IMR-90 (cell line): ENCODE results near the gene BSCL2. TPM values are rescaled to one million over a fixed set of nuclear protein-coding genes. Genes with fewer than 3 reads are reported as not detected.

ENCODE experiments used
- ATAC-seq: fragments of 200-7000 bp; cut with Tn5 transposase; 2 replicates; pipeline ENCODE4 v1.9.1; 2020; ENCODE audit warnings: low read depth, mild to moderate bottlenecking, moderate library complexity
- BruUV-seq: library from RNA; stranded (reverse); fragments of 400-500 nt; replicated peaks from 2 replicates; lab custom pipeline; 2021; lab: Mats Ljungman, UMichigan
- CTCF ChIA-PET: fragments of 300-600 bp; formaldehyde crosslinking; extraction: SDS; loops from one replicate; lab custom pipeline; 2021; ENCODE audit warnings: antibody characterized with exemption; lab: Yijun Ruan, JAX
- POLR2A ChIA-PET: fragments of 300-600 bp; sonication (Branson Sonifier 250); formaldehyde crosslinking; loops from one replicate; lab custom pipeline; 2022; ENCODE audit warnings: antibody characterized with exemption; ENCODE audit not compliant: unreplicated experiment; lab: Charles Lee
- DNase-seq: peaks from one replicate; pipeline ENCODE4 v3.0.0; 2013
- H2AFZ ChIP-seq: replicated peaks from 2 replicates; pipeline ENCODE3; 2013; ENCODE audit warnings: low read length, mild to moderate bottlenecking; ENCODE audit not compliant: poor library complexity
- H2AK5ac ChIP-seq: 2 replicates; pipeline ENCODE4 v1.6.1; 2013; ENCODE audit warnings: low read depth, low read length, inconsistent platforms
- H2AK9ac ChIP-seq: replicated peaks from 2 replicates; pipeline ENCODE3; 2013; ENCODE audit warnings: mild to moderate bottlenecking, low read depth, low read length, moderate library complexity; ENCODE audit not compliant: poor library complexity
- H2BK120ac ChIP-seq: 2 replicates; pipeline ENCODE4 v1.6.1; 2013; ENCODE audit warnings: low read depth, low read length, inconsistent platforms
- H2BK15ac ChIP-seq: 3 replicates; pipeline ENCODE4 v1.6.1; 2013; ENCODE audit warnings: low read depth, low read length, inconsistent platforms
- H2BK20ac ChIP-seq: 2 replicates; pipeline ENCODE4 v1.6.1; 2013; ENCODE audit warnings: low read depth, mild to moderate bottlenecking, inconsistent platforms, low read length, moderate library complexity
- H2BK5ac ChIP-seq: 2 replicates; pipeline ENCODE4 v1.6.1; 2013; ENCODE audit warnings: mild to moderate bottlenecking, low read depth, low read length, inconsistent platforms; ENCODE audit not compliant: poor library complexity, severe bottlenecking
- H3K14ac ChIP-seq: replicated peaks from 2 replicates; pipeline ENCODE4 v1.6.1; 2013; ENCODE audit warnings: low read depth, low read length, inconsistent platforms
- H3K18ac ChIP-seq: 2 replicates; pipeline ENCODE4 v1.6.1; 2013; ENCODE audit warnings: low read depth, low read length, control low read depth
- H3K23ac ChIP-seq: 2 replicates; pipeline ENCODE4 v1.6.1; 2013; ENCODE audit warnings: low read depth, low read length, inconsistent platforms
- H3K27ac ChIP-seq: 2 replicates; pipeline ENCODE4 v1.5.1; 2013; ENCODE audit warnings: mild to moderate bottlenecking, control low read depth, low read length; ENCODE audit not compliant: insufficient read depth
- H3K27me3 ChIP-seq: 2 replicates; pipeline ENCODE4 v1.6.1; 2013; ENCODE audit warnings: low read length; ENCODE audit not compliant: control insufficient read depth, insufficient read depth
- H3K36me3 ChIP-seq: 2 replicates; pipeline ENCODE4 v1.6.1; 2013; ENCODE audit warnings: low read length, mixed read lengths; ENCODE audit not compliant: control insufficient read depth, insufficient read depth
- H3K4ac ChIP-seq: 2 replicates; pipeline ENCODE4 v1.6.1; 2013; ENCODE audit warnings: low read depth, low read length, inconsistent platforms
- H3K4me1 ChIP-seq: 2 replicates; pipeline ENCODE4 v1.6.1; 2013; ENCODE audit warnings: low read length, mixed read lengths; ENCODE audit not compliant: control insufficient read depth, insufficient read depth
- H3K4me2 ChIP-seq: 2 replicates; pipeline ENCODE4 v1.6.1; 2013; ENCODE audit warnings: low read depth, mild to moderate bottlenecking, control low read depth, low read length, moderate library complexity
- H3K4me3 ChIP-seq: 2 replicates; pipeline ENCODE4 v1.5.1; 2013; ENCODE audit warnings: low read depth, mild to moderate bottlenecking, control low read depth, low read length, moderate library complexity; ENCODE audit not compliant: insufficient read depth
- H3K56ac ChIP-seq: 2 replicates; pipeline ENCODE4 v1.6.1; 2013; ENCODE audit warnings: low read length, inconsistent platforms; ENCODE audit not compliant: insufficient read depth; ENCODE audit errors: extremely low read depth
- H3K79me1 ChIP-seq, 2 experiments: 2 replicates each; pipeline ENCODE4 v1.6.1; 2013; ENCODE audit warnings: low read length in 2 of 2, inconsistent platforms in 1 of 2, low read depth in 1 of 2
- H3K9ac ChIP-seq: 2 replicates; pipeline ENCODE4 v1.6.1; 2013; ENCODE audit warnings: low read depth, low read length, control low read depth
- H3K9me1 ChIP-seq: 2 replicates; pipeline ENCODE4 v1.6.1; 2013; ENCODE audit warnings: low read length, inconsistent platforms; ENCODE audit not compliant: insufficient read depth
- H3K9me3 ChIP-seq: 2 replicates; pipeline ENCODE4 v1.6.1; 2013; ENCODE audit warnings: low read length; ENCODE audit not compliant: control insufficient read depth, insufficient read depth
- H4K20me1 ChIP-seq: 2 replicates; pipeline ENCODE4 v1.6.1; 2013; ENCODE audit warnings: low read length, inconsistent platforms; ENCODE audit not compliant: insufficient read depth
- H4K5ac ChIP-seq: 2 replicates; pipeline ENCODE4 v1.6.1; 2013; ENCODE audit warnings: mild to moderate bottlenecking, low read depth, low read length, control low read depth
- H4K8ac ChIP-seq, 2 experiments: 2 replicates each; pipeline ENCODE4 v1.6.1; 2013; ENCODE audit warnings: low read depth in 2 of 2, low read length in 2 of 2, control low read depth in 1 of 2, inconsistent platforms in 1 of 2
- H4K91ac ChIP-seq: 2 replicates; pipeline ENCODE4 v1.6.1; 2013; ENCODE audit warnings: low read depth, low read length, inconsistent platforms; ENCODE audit not compliant: insufficient read depth
- BHLHE40 ChIP-seq: fragments of 150-350 bp; IDR thresholded peaks from 2 replicates; pipeline ENCODE4 v1.6.1; 2016; ENCODE audit warnings: mild to moderate bottlenecking, low read depth, low read length
- CEBPB ChIP-seq: IDR thresholded peaks from 2 replicates; pipeline ENCODE4 v1.6.1; 2012; ENCODE audit warnings: low read depth, low read length, improper control_type of control experiment
- CHD1 ChIP-seq: IDR thresholded peaks from 2 replicates; pipeline ENCODE4 v1.6.1; 2012; ENCODE audit warnings: low read depth, low read length, improper control_type of control experiment
- ELK1 ChIP-seq: fragments of 150-350 bp; IDR thresholded peaks from 2 replicates; pipeline ENCODE4 v1.6.1; 2016; ENCODE audit warnings: low read depth, mild to moderate bottlenecking, low read length, moderate library complexity, borderline replicate concordance
- FOS ChIP-seq: fragments of 150-350 bp; IDR thresholded peaks from 2 replicates; pipeline ENCODE4 v1.6.1; 2016; ENCODE audit warnings: low read depth, low read length
- MAFK ChIP-seq: IDR thresholded peaks from 2 replicates; pipeline ENCODE4 v1.6.1; 2012; ENCODE audit warnings: low read depth, low read length, improper control_type of control experiment
- MAZ ChIP-seq: IDR thresholded peaks from 2 replicates; pipeline ENCODE4 v1.6.1; 2012; ENCODE audit warnings: low read depth, mild to moderate bottlenecking, low read length, improper control_type of control experiment, moderate library complexity, borderline replicate concordance
- MXI1 ChIP-seq: IDR thresholded peaks from 2 replicates; pipeline ENCODE4 v1.6.1; 2012; ENCODE audit warnings: low read depth, mild to moderate bottlenecking, low read length, moderate library complexity, borderline replicate concordance
- NFE2L2 ChIP-seq: fragments of 150-350 bp; IDR thresholded peaks from 2 replicates; pipeline ENCODE4 v1.6.1; 2016; ENCODE audit warnings: low read depth, mild to moderate bottlenecking, low read length
- POLR2A ChIP-seq: IDR thresholded peaks from 2 replicates; pipeline ENCODE4 v1.6.1; 2012; ENCODE audit warnings: mild to moderate bottlenecking, low read depth, low read length
- RAD21 ChIP-seq: IDR thresholded peaks from 2 replicates; pipeline ENCODE4 v1.6.1; 2012; ENCODE audit warnings: low read length, improper control_type of control experiment
- RFX5 ChIP-seq: IDR thresholded peaks from 2 replicates; pipeline ENCODE4 v1.8.0; 2012; ENCODE audit warnings: low read depth, mild to moderate bottlenecking, low read length, moderate library complexity
- SMC3 ChIP-seq: fragments of 150-350 bp; IDR thresholded peaks from 2 replicates; pipeline ENCODE4 v1.6.1; 2016; ENCODE audit warnings: low read depth, mild to moderate bottlenecking, antibody characterized with exemption, low read length, moderate library complexity
- USF2 ChIP-seq: fragments of 150-350 bp; IDR thresholded peaks from 2 replicates; pipeline ENCODE4 v1.6.1; 2017; ENCODE audit warnings: mild to moderate bottlenecking, antibody characterized with exemption, low read length, low read depth
- WGBS, 2 experiments: methylation state at CpG; one replicate each; pipeline versions ENCODE4 v1.1.5 to v1.1.7; 2013; ENCODE audit warnings: missing lambda C conversion rate in 2 of 2; ENCODE audit not compliant: insufficient read length in 1 of 2; ENCODE audit errors: extremely low coverage in 2 of 2; 5-methylcytosine and 5-hydroxymethylcytosine counted together
- dilution Hi-C: fragments of 300-500 bp; cut with HindIII; formaldehyde crosslinking; loops from one replicate; pipeline ENCODE4 v1.14.3; 2018; ENCODE audit warnings: low sequenced_read_pairs; ENCODE audit not compliant: unreplicated experiment
- in situ Hi-C: fragments of 300-500 bp; cut with MboI; formaldehyde crosslinking; loops from 3 replicates; pipeline ENCODE4 v1.14.3; 2019; ENCODE audit warnings: low sequenced_read_pairs, inconsistent platforms, mixed read lengths
- intact Hi-C: fragments of 100-400 bp; cut with micrococcal nuclease; formaldehyde crosslinking; loops from 2 replicates; pipeline ENCODE4 v1.10.0; 2022
- polyA plus RNA-seq, 3 experiments: library from polyadenylated mRNA; depleted of rRNA; stranded (reverse); fragments of >200 nt; gene quantifications; 2 replicates each; pipeline ENCODE4 v1.2.3, GENCODE V29; 2012; ENCODE audit warnings: low replicate concordance in 1 of 3
- total RNA-seq: library from RNA; depleted of rRNA; stranded (reverse); fragments of >200 nt; gene quantifications from 2 replicates; pipeline ENCODE4 v1.2.3, GENCODE V29; 2012

BSCL2 gene
- total and polyA plus RNA-seq, 2 of the 4 experiments (the other 2 are of a cell fraction), result 26.2 to 47.1 TPM

GRCh38 chr11:62689421-62690183 lies 17.6 kb downstream of the BSCL2 start, which contains the start of gene LRRN4CL:
Gene LRRN4CL, minus strand, starts transcription at chr11:62689530. Its CDS starts 1,022 bp downstream, at chr11:62688508.
- in situ Hi-C loops (loop anchor here (10.0 kb wide), 1 partner anchor 295 kb away; no protein-coding TSS in a partner anchor), intact Hi-C loops (loop anchor here (10.0 kb wide), 1 partner anchor 95 kb away; the partner anchor contains the start of gene TUT1), dilution Hi-C loops (no loop called here)
- Histone ChIP-seq H3K9ac (no peak within 1 kb of the TSS; the same call in 1 of the 2 replicates), H3K14ac (peak within 1 kb of the TSS; percentile 70), H3K27ac (peak within 1 kb of the TSS; percentile 66; the same call in 1 of the 2 replicates), H2AK5ac (peak within 1 kb of the TSS; percentile 93), H3K4me2 (peak within 1 kb of the TSS; percentile 32; the same call in 1 of the 2 replicates), H2AFZ (peak within 1 kb of the TSS; percentile 80), H2BK5ac (peak within 1 kb of the TSS; percentile 44), H2BK20ac (peak within 1 kb of the TSS; percentile 60), H2BK120ac (peak within 1 kb of the TSS; percentile 61), H4K91ac (peak within 1 kb of the TSS; percentile 68), H2AK9ac (peak within 1 kb of the TSS; percentile 89), H3K9me3 (no peaks in the 10 kb centered on the region), H3K56ac (no peak within 1 kb of the TSS), H4K20me1 (0 out of 2 replicates have a peak, but pooled peaks cover 6% of the 10 kb centered on the region), H3K18ac (peak within 1 kb of the TSS; percentile 16; the same call in 1 of the 2 replicates), H3K4me3 (no peak within 1 kb of the TSS), H3K4me1 (peaks cover 9% of the 10 kb centered on the region; the same call in 1 of the 2 replicates), H3K9me1 (peaks cover 6% of the 10 kb centered on the region; the same call in 1 of the 2 replicates), H4K5ac (peak within 1 kb of the TSS; percentile 27; the same call in 1 of the 2 replicates), H2BK15ac (peak within 1 kb of the TSS; percentile 55; the same call in 1 of the 3 replicates), H3K4ac (peak within 1 kb of the TSS; percentile 82), H4K8ac (peak within 1 kb of the TSS; percentile 60 to 86; a peak in 3 of 4 replicates), H3K27me3 (no peaks in the 10 kb centered on the region), H3K36me3 (peaks cover 21% of the 10 kb centered on the region), H3K23ac (peak within 1 kb of the TSS; percentile 75; the same call in 1 of the 2 replicates), H3K79me1 (peaks cover 0 to 4% of the 10 kb centered on the region in 2 experiments; a peak in 1 of 4 replicates)
- peak; percentile 86 for DNase-seq
- CTCF ChIA-PET, result interaction anchor here (0.6 to 2.0 kb wide), 7 partner anchors 9 to 322 kb away, joined by 3 to 5 read pairs (median 3); partner anchors contain the start of gene UBXN1
- POLR2A ChIA-PET, result interaction anchor here (0.8 to 1.1 kb wide), 2 partner anchors 9 to 115 kb away, joined by 3 to 4 read pairs; partner anchors contain the start of gene EEF1G
- no CpG with 5 or more reads among the region's 11 CpGs for WGBS, 2 experiments
- BruUV-seq, result no TSS peak
- peak; percentile 88 for ATAC-seq
- TF ChIP-seq CHD1 (no peak), MAZ (peak; percentile 66; the same call in 1 of the 2 replicates), USF2 (peak; percentile 49; the same call in 1 of the 2 replicates), MXI1 (peak; percentile 49; the same call in 1 of the 2 replicates), RFX5 (no peak), MAFK (no peak), BHLHE40 (no peak; the same call in 1 of the 2 replicates), SMC3 (no peak), CEBPB (peak; percentile 70), POLR2A (no peak), NFE2L2 (no peak), ELK1 (no peak), FOS (peak; percentile 51; the same call in 1 of the 2 replicates), RAD21 (no peak)
